ENCODE measurements around the gene MEF2B.

GRCh38 chr19:19159534-19159933 lies 10.5 kb downstream of the MEF2B start:
- TF ChIP-seq POLR2A (IDR thresholded peaks at IDR 0.05), result no peak
- TF ChIP-seq CTCF (IDR thresholded peaks at IDR 0.05), result no peak

All from Peyer's patch (tissue), 4 donors.